GM23248 (cell line): ENCODE measurements around the gene TMEM38B. TPM values are rescaled to one million over a fixed set of nuclear protein-coding genes. Genes with fewer than 3 reads are reported as not detected.
"Not testable (repeated sequence)": the region's sequence is repeated elsewhere in the genome, so short reads cannot be mapped to it uniquely, and the experiment has no call there.

Experiments
- DNase-seq: peaks from one replicate; pipeline ENCODE4 v3.0.0-alpha.2; 2015
- H2AFZ ChIP-seq: fragments of 200-600 bp; sonication (generic); 2 replicates; pipeline ENCODE4 v1.6.1; 2016; ENCODE audit warnings: antibody characterized with exemption
- H3F3A ChIP-seq: fragments of 200-600 bp; sonication (generic); 2 replicates; pipeline ENCODE4 v1.6.1; 2016; ENCODE audit warnings: mild to moderate bottlenecking, antibody characterized with exemption, mixed run types; ENCODE audit not compliant: insufficient read depth
- H3K27ac ChIP-seq: fragments of 200-600 bp; sonication (generic); 2 replicates; pipeline ENCODE4 v1.5.1; 2016; ENCODE audit warnings: mild to moderate bottlenecking
- H3K27me3 ChIP-seq: fragments of 200-600 bp; sonication (generic); replicated peaks from 2 replicates; pipeline ENCODE4 v1.6.1; 2016; ENCODE audit warnings: mild to moderate bottlenecking; ENCODE audit not compliant: insufficient read depth
- H3K36me3 ChIP-seq: fragments of 200-600 bp; sonication (generic); 2 replicates; pipeline ENCODE4 v1.6.1; 2016; ENCODE audit warnings: low read depth, mild to moderate bottlenecking
- H3K4me1 ChIP-seq: fragments of 200-600 bp; sonication (generic); 2 replicates; pipeline ENCODE4 v1.6.1; 2016; ENCODE audit warnings: mild to moderate bottlenecking; ENCODE audit not compliant: insufficient read depth
- H3K4me2 ChIP-seq: fragments of 200-600 bp; sonication (generic); one replicate; pipeline ENCODE4 v1.6.1; 2016; ENCODE audit warnings: mild to moderate bottlenecking; ENCODE audit not compliant: unreplicated experiment
- H3K4me3 ChIP-seq: fragments of 200-600 bp; sonication (generic); 2 replicates; pipeline ENCODE4 v1.5.1; 2016; ENCODE audit warnings: mild to moderate bottlenecking
- H3K79me2 ChIP-seq: fragments of 200-600 bp; sonication (generic); 2 replicates; pipeline ENCODE4 v1.6.1; 2016; ENCODE audit warnings: mild to moderate bottlenecking; ENCODE audit not compliant: insufficient read depth
- H3K9ac ChIP-seq: fragments of 200-600 bp; sonication (generic); 2 replicates; pipeline ENCODE4 v1.6.1; 2016; ENCODE audit warnings: mild to moderate bottlenecking
- H3K9me2 ChIP-seq: fragments of 200-600 bp; sonication (generic); 2 replicates; pipeline ENCODE4 v1.6.1; 2016; ENCODE audit warnings: mixed run types, mild to moderate bottlenecking, moderate library complexity; ENCODE audit not compliant: insufficient read depth
- H3K9me3 ChIP-seq: fragments of 200-600 bp; sonication (generic); one replicate; pipeline ENCODE4 v1.6.1; 2017; ENCODE audit warnings: low read depth
- H4K20me1 ChIP-seq: fragments of 200-600 bp; sonication (generic); 2 replicates; pipeline ENCODE4 v1.6.0; 2016; ENCODE audit not compliant: insufficient read depth
- EZH2 ChIP-seq: fragments of 200-600 bp; sonication (generic); IDR thresholded peaks from 2 replicates; pipeline ENCODE4 v1.6.1; 2018; ENCODE audit warnings: antibody characterized with exemption, mild to moderate bottlenecking; ENCODE audit not compliant: insufficient read depth, poor library complexity, severe bottlenecking
- EZH2phosphoT487 ChIP-seq: fragments of 200-600 bp; sonication (generic); IDR thresholded peaks from 2 replicates; pipeline ENCODE4 v1.6.1; 2018; ENCODE audit warnings: antibody characterized with exemption, moderate library complexity, mild to moderate bottlenecking, low read depth; ENCODE audit not compliant: insufficient read depth
- WGBS, 2 experiments: methylation state at CpG; one replicate each; pipeline ENCODE4 v1.1.6; 2015 to 2017; ENCODE audit warnings: low lambda C conversion rate in 2 of 2, low coverage in 1 of 2; ENCODE audit errors: missing lambda C conversion rate in 2 of 2; 5-methylcytosine and 5-hydroxymethylcytosine counted together
- in situ Hi-C: fragments of 300-500 bp; cut with MboI; formaldehyde crosslinking; loops from 2 replicates; pipeline ENCODE4 v1.15.0; 2020
- polyA plus RNA-seq: library from polyadenylated mRNA; unstranded; fragments of >200 nt; fragmentation: Nextera tagmentation; extraction: Ambion mirVana; gene quantifications from 2 replicates; pipeline ENCODE4 v1.2.1, GENCODE V29; 2016
- total RNA-seq: library from RNA; depleted of rRNA; stranded (reverse); fragments of >200 nt; shearing (Covaris generic); gene quantifications from 2 replicates; pipeline ENCODE4 v1.2.3, GENCODE V29; 2014

The TMEM38B gene
- total and polyA plus RNA-seq, 2 experiments from 2014 or later, result 6.2 to 9.1 TPM

DNA sequence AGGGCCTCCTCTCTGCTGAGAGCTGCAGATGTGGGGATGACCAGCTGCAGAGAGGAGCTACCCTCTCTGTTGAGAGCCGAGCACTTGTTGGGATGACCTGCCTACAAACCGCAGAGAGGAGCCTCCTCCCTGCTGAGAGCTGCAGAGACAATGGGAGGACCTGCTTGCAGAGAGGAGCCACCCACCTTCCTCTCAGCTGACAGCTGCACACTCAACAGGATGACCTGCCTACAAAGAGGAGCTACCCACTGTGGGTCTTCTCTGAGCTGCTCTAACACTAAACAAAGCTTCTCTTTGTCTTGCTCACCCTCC is 19.6 kb downstream of the TMEM38B start:
- H3K9me2 ChIP-seq, result no peaks in the 10 kb centered on the region
- H3K9ac ChIP-seq, result no peak overlapping the region
- H3K4me1 ChIP-seq, result no peaks in the 10 kb centered on the region
- no peaks in the 10 kb centered on the region for H4K20me1 ChIP-seq
- in situ Hi-C loops, result loop anchor here (25.0 kb wide), 1 partner anchor 277 kb away; the partner anchor contains the start of gene FSD1L
- H3K4me2 ChIP-seq, result no peak overlapping the region
- H3K4me3 ChIP-seq, result no peak overlapping the region
- H3K36me3 ChIP-seq, result no peaks in the 10 kb centered on the region
- no peak for TF ChIP-seq EZH2phosphoT487
- no peak for TF ChIP-seq EZH2
- no peaks in the 10 kb centered on the region for H3F3A ChIP-seq
- 96 to 100% methylated on average over 2 of the region's 2 CpGs for WGBS, 2 experiments
- no peak overlapping the region for H2AFZ ChIP-seq
- H3K9me3 ChIP-seq, result no peaks in the 10 kb centered on the region
- no peaks in the 10 kb centered on the region for H3K27me3 ChIP-seq
- no peaks in the 10 kb centered on the region for H3K79me2 ChIP-seq
- no peak overlapping the region for H3K27ac ChIP-seq
- no peak for DNase-seq

DNA sequence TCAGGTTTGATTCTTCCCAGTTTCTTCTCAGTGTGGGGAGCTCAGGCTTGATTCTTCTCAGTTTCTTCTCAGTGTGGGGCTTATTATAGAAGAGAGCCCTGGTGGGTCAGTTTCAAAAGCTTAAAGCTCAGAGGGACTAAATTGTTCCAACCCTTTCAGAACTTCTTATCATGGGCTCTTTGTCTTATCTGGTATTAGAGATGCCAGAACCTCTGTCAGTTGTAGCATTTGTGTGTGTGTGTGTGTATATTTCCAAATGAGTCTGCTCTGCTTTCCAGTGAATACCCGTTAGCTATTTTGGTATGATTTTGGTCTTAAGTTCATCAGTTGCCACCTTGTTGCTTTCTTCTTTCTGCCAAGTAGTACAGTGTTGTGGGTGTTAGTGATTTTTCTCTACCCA is 21.8 kb downstream of the TMEM38B start:
- no peaks in the 10 kb centered on the region for H3K9me2 ChIP-seq
- no peaks in the 10 kb centered on the region for H3K36me3 ChIP-seq
- DNase-seq, result no peak
- H3K27ac ChIP-seq, result no peak overlapping the region
- no peaks in the 10 kb centered on the region for H3K9me3 ChIP-seq
- H4K20me1 ChIP-seq, result no peaks in the 10 kb centered on the region
- H3K9ac ChIP-seq, result no peak overlapping the region
- H3K4me2 ChIP-seq, result no peak overlapping the region
- H3K79me2 ChIP-seq, result no peaks in the 10 kb centered on the region
- H3K4me1 ChIP-seq, result no peaks in the 10 kb centered on the region
- H2AFZ ChIP-seq, result no peak overlapping the region
- H3K27me3 ChIP-seq, result no peaks in the 10 kb centered on the region
- 79 to 100% methylated on average over 1 of the region's 1 CpG for WGBS, 2 experiments
- no peak for TF ChIP-seq EZH2
- TF ChIP-seq EZH2phosphoT487, result no peak
- H3K4me3 ChIP-seq, result no peak overlapping the region
- in situ Hi-C loops, result loop anchor here (25.0 kb wide), 1 partner anchor 279 kb away; the partner anchor contains the start of gene FSD1L
- H3F3A ChIP-seq, result no peaks in the 10 kb centered on the region

DNA sequence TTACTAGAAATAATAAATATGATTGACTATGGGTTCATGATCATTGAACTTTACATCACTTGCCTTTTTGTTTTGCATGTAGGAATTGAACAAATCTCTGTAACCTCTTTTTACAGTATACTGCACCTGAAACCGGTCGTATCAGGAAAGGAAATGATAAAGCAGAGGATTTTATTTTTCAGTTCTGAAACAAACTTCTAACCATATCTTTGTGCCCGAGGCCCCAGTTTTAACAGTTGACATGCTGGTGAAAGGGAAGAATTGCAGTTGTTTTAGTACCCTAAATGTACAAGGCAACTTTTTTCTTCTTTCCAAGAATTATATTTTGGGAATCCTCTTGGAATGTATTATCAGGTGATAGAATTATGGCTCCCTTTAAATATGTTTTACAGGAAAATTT is 27.8 kb downstream of the TMEM38B start:
- no peak overlapping the region for H3K27ac ChIP-seq
- no peak overlapping the region for H3K4me3 ChIP-seq
- no peaks in the 10 kb centered on the region for H3K4me1 ChIP-seq
- DNase-seq, result no peak
- in situ Hi-C loops, result loop anchor here (25.0 kb wide), 1 partner anchor 285 kb away; the partner anchor contains the start of gene FSD1L
- no peaks in the 10 kb centered on the region for H3K79me2 ChIP-seq
- no peaks in the 10 kb centered on the region for H3K9me3 ChIP-seq
- H3K36me3 ChIP-seq, result no peaks in the 10 kb centered on the region
- no peak overlapping the region for H2AFZ ChIP-seq
- no peaks in the 10 kb centered on the region for H3F3A ChIP-seq
- H3K27me3 ChIP-seq, result no peaks in the 10 kb centered on the region
- no peak overlapping the region for H3K9ac ChIP-seq
- TF ChIP-seq EZH2, result no peak
- no peak for TF ChIP-seq EZH2phosphoT487
- WGBS, 2 experiments, result 93 to 94% methylated on average over 3 of the region's 3 CpGs
- no peak overlapping the region for H3K4me2 ChIP-seq
- H4K20me1 ChIP-seq, result no peaks in the 10 kb centered on the region
- no peaks in the 10 kb centered on the region for H3K9me2 ChIP-seq

DNA sequence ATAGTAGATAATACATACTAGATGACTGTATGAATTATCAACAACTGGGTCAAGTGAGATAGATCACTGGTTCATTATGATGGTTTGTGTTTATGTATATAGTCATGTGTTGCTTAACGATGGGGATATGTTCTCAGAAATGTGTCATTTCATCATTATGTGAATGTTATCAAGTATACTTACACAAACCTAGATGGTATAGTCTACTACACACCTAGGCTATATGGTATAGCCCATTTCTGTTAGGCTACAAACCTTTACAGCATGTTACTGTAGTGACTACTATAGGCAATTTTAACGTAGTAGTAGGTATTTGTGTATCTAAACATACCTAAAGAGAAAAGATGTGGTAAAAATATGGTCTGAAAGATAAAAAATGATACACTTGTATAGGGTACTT is 31.0 kb downstream of the TMEM38B start:
- no peak overlapping the region for H3K27ac ChIP-seq
- no peak for TF ChIP-seq EZH2phosphoT487
- no peak for TF ChIP-seq EZH2
- no peaks in the 10 kb centered on the region for H3K9me2 ChIP-seq
- 90 to 98% methylated on average over 2 of the region's 2 CpGs for WGBS, 2 experiments
- no peak for DNase-seq
- no peak overlapping the region for H3K4me3 ChIP-seq
- no peak overlapping the region for H2AFZ ChIP-seq
- no peaks in the 10 kb centered on the region for H3K79me2 ChIP-seq
- H3K9me3 ChIP-seq, result no peaks in the 10 kb centered on the region
- H3K4me2 ChIP-seq, result no peak overlapping the region
- no peaks in the 10 kb centered on the region for H3F3A ChIP-seq
- in situ Hi-C loops, result no loop called here
- no peaks in the 10 kb centered on the region for H3K27me3 ChIP-seq
- H3K9ac ChIP-seq, result no peak overlapping the region
- no peaks in the 10 kb centered on the region for H3K36me3 ChIP-seq
- H4K20me1 ChIP-seq, result no peaks in the 10 kb centered on the region
- H3K4me1 ChIP-seq, result no peaks in the 10 kb centered on the region

DNA sequence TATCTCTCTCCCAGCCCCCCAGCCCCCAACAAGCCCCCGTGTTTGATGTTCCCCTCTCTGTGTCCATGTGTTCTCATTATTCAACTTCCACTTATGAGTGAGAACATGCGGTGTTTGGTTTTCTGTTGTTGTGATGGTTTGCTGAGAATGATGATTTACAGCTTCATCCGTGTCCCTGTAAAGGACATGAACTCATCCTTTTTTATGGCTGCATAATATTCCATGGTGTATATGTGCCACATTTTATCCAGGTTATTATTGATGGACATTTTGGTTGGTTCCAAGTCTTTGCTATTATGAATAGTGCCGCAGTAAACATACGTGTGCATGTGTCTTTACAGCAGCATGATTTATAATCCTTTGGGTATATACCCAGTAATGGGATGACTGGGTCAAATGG is 33.9 kb downstream of the TMEM38B start:
- H3K79me2 ChIP-seq, H3K4me3 ChIP-seq, H3K4me2 ChIP-seq, H3K27me3 ChIP-seq, H4K20me1 ChIP-seq, H3K27ac ChIP-seq, H2AFZ ChIP-seq, H3F3A ChIP-seq, H3K9ac ChIP-seq, H3K9me2 ChIP-seq, H3K9me3 ChIP-seq, H3K4me1 ChIP-seq, DNase-seq, in situ Hi-C loops, H3K36me3 ChIP-seq: not testable (repeated sequence)
- 91 to 94% methylated on average over 5 of the region's 5 CpGs for WGBS, 2 experiments

DNA sequence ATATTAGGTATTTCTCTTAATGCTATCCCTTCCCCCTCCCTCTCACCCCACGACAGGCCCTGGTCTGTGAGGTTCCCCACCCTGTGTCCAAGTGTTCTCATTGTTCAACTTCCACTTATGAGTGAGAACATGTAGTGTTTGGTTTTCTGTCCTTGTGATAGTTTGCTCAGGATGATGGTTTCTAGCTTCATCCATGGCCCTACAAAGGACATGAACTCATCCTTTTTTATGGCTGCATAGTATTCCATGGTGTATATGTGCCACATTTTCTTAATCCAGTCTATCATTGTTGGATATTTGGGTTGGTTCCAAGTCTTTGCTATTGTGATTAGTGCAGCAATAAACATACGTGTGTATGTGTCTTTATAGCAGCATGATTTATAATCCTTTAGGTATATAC is 37.1 kb downstream of the TMEM38B start:
- in situ Hi-C loops, H3K4me1 ChIP-seq, H3K36me3 ChIP-seq, DNase-seq, H3K27ac ChIP-seq, H2AFZ ChIP-seq, H3K9me2 ChIP-seq, H3K9ac ChIP-seq, H3K9me3 ChIP-seq, H3K79me2 ChIP-seq, H4K20me1 ChIP-seq, H3F3A ChIP-seq, H3K4me2 ChIP-seq, H3K27me3 ChIP-seq, H3K4me3 ChIP-seq: not testable (repeated sequence)
- 79 to 86% methylated on average over 2 of the region's 2 CpGs for WGBS, 2 experiments
